Ectodermal cell (in vitro differentiated cells): Measurements from ENCODE around the gene EYS.

ENCODE experiments used
- H3K27ac ChIP-seq: 2 replicates; pipeline ENCODE4 v1.7.0; 2013; ENCODE audit warnings: mild to moderate bottlenecking, low read depth, low read length; ENCODE audit not compliant: insufficient read depth, poor library complexity, severe bottlenecking
- H3K27me3 ChIP-seq: 2 replicates; pipeline ENCODE4 v1.7.0; 2013; ENCODE audit warnings: mild to moderate bottlenecking, low read length; ENCODE audit not compliant: insufficient read depth, control insufficient read depth, poor library complexity, severe bottlenecking
- H3K36me3 ChIP-seq: one replicate; pipeline ENCODE4 v1.7.0; 2013; ENCODE audit warnings: low read length; ENCODE audit not compliant: control insufficient read depth, insufficient read depth
- H3K4me1 ChIP-seq: one replicate; pipeline ENCODE4 v1.7.0; 2013; ENCODE audit warnings: low read length; ENCODE audit not compliant: control insufficient read depth, insufficient read depth
- H3K4me3 ChIP-seq: 2 replicates; pipeline ENCODE4 v1.7.0; 2013; ENCODE audit warnings: low read depth, low read length, control low read depth; ENCODE audit not compliant: insufficient read depth
- H3K9me3 ChIP-seq: 2 replicates; pipeline ENCODE4 v1.7.0; 2013; ENCODE audit warnings: mild to moderate bottlenecking, low read length, moderate library complexity; ENCODE audit not compliant: control insufficient read depth
- WGBS, 2 experiments: methylation state at CpG; one replicate each; pipeline ENCODE4 v1.1.7; 2013; ENCODE audit warnings: missing lambda C conversion rate in 2 of 2; 5-methylcytosine and 5-hydroxymethylcytosine counted together

EYS gene

GRCh38 chr6:64074981-64075380 is 1632.0 kb downstream of the EYS start:
- Histone ChIP-seq H3K9me3 (no peaks in the 10 kb centered on the region), H3K36me3 (no peaks in the 10 kb centered on the region), H3K27me3 (no peaks in the 10 kb centered on the region), H3K4me1 (peaks cover 17% of the 10 kb centered on the region), H3K4me3 (no peak overlapping the region), H3K27ac (no peak overlapping the region)
- WGBS, 2 experiments: 88 to 100% methylated on average over 1 of the region's 1 CpG

GRCh38 chr6:64072686-64073085 is 1634.3 kb downstream of the EYS start:
- Histone ChIP-seq H3K36me3 (no peaks in the 10 kb centered on the region), H3K9me3 (no peaks in the 10 kb centered on the region), H3K27me3 (no peaks in the 10 kb centered on the region), H3K27ac (no peak overlapping the region), H3K4me1 (peaks cover 4% of the 10 kb centered on the region), H3K4me3 (no peak overlapping the region)
- 86% methylated on average over 1 of the region's 1 CpG; no CpG with 5 or more reads in 1 of the 2 experiments for WGBS, 2 experiments

DNA sequence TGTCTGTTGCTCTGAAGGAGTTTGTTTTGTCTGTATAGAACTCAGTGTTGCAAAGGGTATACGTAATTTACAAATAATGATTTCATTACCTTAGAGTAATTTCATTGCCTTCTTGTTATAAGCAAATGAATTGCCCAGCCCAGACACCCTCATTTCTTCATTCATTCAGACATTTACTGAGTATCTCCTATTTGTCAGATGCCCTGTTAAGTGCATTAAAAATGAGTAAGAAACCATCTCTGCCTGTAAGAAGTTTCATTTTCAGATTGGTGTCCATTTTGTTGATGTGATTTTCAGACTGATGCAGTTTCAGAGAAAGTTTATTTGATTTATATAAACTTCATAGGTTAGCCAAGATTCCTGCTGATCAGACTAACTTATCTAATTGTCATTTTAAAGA is 1642.1 kb downstream of the EYS start:
- Histone ChIP-seq H3K36me3 (no peaks in the 10 kb centered on the region), H3K4me1 (no peaks in the 10 kb centered on the region), H3K9me3 (no peaks in the 10 kb centered on the region), H3K27me3 (no peaks in the 10 kb centered on the region), H3K27ac (no peak overlapping the region), H3K4me3 (no peak overlapping the region)
- 100% methylated on average over 1 of the region's 1 CpG; no CpG with 5 or more reads in 1 of the 2 experiments for WGBS, 2 experiments

GRCh38 chr6:64062960-64063683 is 1643.9 kb downstream of the EYS start:
- Histone ChIP-seq H3K4me3 (no peak overlapping the region), H3K36me3 (no peaks in the 10 kb centered on the region), H3K27ac (no peak overlapping the region), H3K27me3 (no peaks in the 10 kb centered on the region), H3K9me3 (no peaks in the 10 kb centered on the region), H3K4me1 (no peaks in the 10 kb centered on the region)
- WGBS, 2 experiments: 88 to 94% methylated on average over 5 of the region's 5 CpGs

- H3K4me3 ChIP-seq: no peak overlapping the region
- WGBS, 2 experiments: 91% methylated on average over 1 of the region's 1 CpG; no CpG with 5 or more reads in 1 of the 2 experiments
- no peaks in the 10 kb centered on the region for H3K27me3 ChIP-seq
- no peaks in the 10 kb centered on the region for H3K4me1 ChIP-seq
- no peaks in the 10 kb centered on the region for H3K9me3 ChIP-seq
- no peaks in the 10 kb centered on the region for H3K36me3 ChIP-seq
- H3K27ac ChIP-seq: no peak overlapping the region
These were observed 1652.2 kb downstream of the EYS start for GRCh38 chr6:64054861-64055260.

- Histone ChIP-seq H3K4me1 (no peaks in the 10 kb centered on the region), H3K27me3 (no peaks in the 10 kb centered on the region), H3K27ac (no peak overlapping the region), H3K9me3 (no peaks in the 10 kb centered on the region), H3K4me3 (no peak overlapping the region), H3K36me3 (no peaks in the 10 kb centered on the region)
- WGBS, 2 experiments: 100% methylated on average over 1 of the region's 1 CpG; no CpG with 5 or more reads in 1 of the 2 experiments
These were observed 1656.4 kb downstream of the EYS start for GRCh38 chr6:64050590-64050989.

- no peak overlapping the region for H3K27ac ChIP-seq
- H3K36me3 ChIP-seq: no peaks in the 10 kb centered on the region
- H3K4me3 ChIP-seq: no peak overlapping the region
- H3K27me3 ChIP-seq: no peaks in the 10 kb centered on the region
- WGBS, 2 experiments: 83 to 86% methylated on average over 2 of the region's 2 CpGs
- H3K9me3 ChIP-seq: no peaks in the 10 kb centered on the region
- H3K4me1 ChIP-seq: no peaks in the 10 kb centered on the region
These were observed 1657.3 kb downstream of the EYS start for GRCh38 chr6:64049736-64050135.

DNA sequence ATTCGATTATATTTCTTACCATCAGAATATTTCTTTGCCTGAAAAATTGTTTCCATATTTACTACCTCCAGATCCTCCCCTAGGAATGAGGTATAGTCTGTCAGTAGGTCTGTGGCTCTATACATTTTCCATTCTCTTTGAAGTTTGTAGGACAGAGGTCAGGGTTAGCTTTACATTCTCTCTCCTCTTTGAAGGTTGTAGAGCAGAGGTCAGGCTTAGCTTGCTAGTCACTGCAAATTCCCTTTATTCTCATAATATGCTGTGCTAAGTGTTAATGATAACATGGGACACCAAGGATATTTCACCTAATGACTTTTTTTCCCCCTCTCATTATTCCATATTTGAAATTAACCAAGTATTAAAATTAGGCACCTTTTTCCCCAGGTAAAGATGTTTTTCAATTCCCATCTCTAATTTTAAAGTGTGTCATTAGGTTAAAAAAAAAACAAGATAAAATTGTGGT is 1660.2 kb downstream of the EYS start:
- 73 to 75% methylated on average over 1 of the region's 1 CpG for WGBS, 2 experiments
- H3K4me3 ChIP-seq: no peak overlapping the region
- no peaks in the 10 kb centered on the region for H3K27me3 ChIP-seq
- no peak overlapping the region for H3K27ac ChIP-seq
- no peaks in the 10 kb centered on the region for H3K36me3 ChIP-seq
- no peaks in the 10 kb centered on the region for H3K9me3 ChIP-seq
- no peaks in the 10 kb centered on the region for H3K4me1 ChIP-seq

DNA sequence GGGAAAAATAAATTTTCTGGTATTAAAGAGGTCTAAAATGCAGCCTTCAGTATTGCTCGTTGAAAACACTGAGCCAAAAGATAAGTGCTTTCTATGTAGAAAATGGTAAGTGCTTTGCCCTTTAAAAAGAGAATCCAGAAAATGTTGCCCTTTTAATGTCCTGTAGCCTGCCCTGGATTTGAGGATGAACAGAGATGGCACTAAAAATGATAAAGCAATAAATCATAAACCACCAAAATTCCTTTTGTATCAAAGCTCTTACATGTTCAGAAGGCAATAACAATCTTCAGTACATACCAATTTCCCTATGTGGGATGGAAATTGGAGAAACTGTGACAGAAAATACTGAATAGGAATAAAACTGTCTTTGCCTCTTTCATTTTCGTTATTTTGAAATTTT is 1665.7 kb downstream of the EYS start:
- no peak overlapping the region for H3K27ac ChIP-seq
- H3K4me3 ChIP-seq: no peak overlapping the region
- H3K4me1 ChIP-seq: no peaks in the 10 kb centered on the region
- no peaks in the 10 kb centered on the region for H3K9me3 ChIP-seq
- 85 to 88% methylated on average over 1 of the region's 2 CpGs for WGBS, 2 experiments
- H3K36me3 ChIP-seq: no peaks in the 10 kb centered on the region
- no peaks in the 10 kb centered on the region for H3K27me3 ChIP-seq

DNA sequence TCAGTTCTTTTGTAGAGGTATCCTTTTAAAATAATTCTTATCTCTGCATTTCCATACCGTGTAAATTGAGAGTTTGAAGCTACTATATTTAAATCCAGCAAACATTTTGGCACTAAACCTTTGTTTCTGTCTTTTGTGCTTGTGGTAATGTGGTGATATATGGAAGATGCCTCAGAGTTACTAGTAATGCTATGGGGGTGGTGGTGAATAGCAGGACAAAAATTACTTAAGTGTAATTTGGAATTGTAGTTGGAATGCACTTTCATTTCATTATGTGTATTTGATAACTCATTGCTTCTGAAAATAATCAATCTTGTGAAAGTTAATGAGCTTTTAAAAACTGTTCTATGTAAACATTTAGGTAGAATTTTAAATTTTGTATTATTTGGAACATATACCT is 1666.9 kb downstream of the EYS start:
- no peaks in the 10 kb centered on the region for H3K9me3 ChIP-seq
- no peaks in the 10 kb centered on the region for H3K27me3 ChIP-seq
- WGBS, 2 experiments: 88 to 100% methylated on average over 1 of the region's 1 CpG
- H3K4me1 ChIP-seq: no peaks in the 10 kb centered on the region
- H3K27ac ChIP-seq: no peak overlapping the region
- no peak overlapping the region for H3K4me3 ChIP-seq
- H3K36me3 ChIP-seq: no peaks in the 10 kb centered on the region
